ENCODE results near the gene VPS54.

VPS54 gene

GRCh38 chr2:63891488-63892030 is 127.7 kb downstream of the VPS54 start:
- H3K4me3 Mint-ChIP-seq = no peak overlapping the region
- H3K27ac Mint-ChIP-seq = no peak overlapping the region
- H3K36me3 Mint-ChIP-seq (ENCODE audit: low read depth) = peaks cover 50% of the 10 kb centered on the region
- no peaks in the 10 kb centered on the region for H3K4me1 Mint-ChIP-seq
- H3K27me3 Mint-ChIP-seq (ENCODE audit: low read depth, poor library complexity) = no peaks in the 10 kb centered on the region
- no peaks in the 10 kb centered on the region for H3K9me3 Mint-ChIP-seq
- no peak for TF ChIP-seq CTCF (IDR thresholded peaks at IDR 0.05)
- DNase-seq = no peak

- H3K27me3 Mint-ChIP-seq (ENCODE audit: low read depth, poor library complexity) = no peaks in the 10 kb centered on the region
- no peaks in the 10 kb centered on the region for H3K9me3 Mint-ChIP-seq
- no peaks in the 10 kb centered on the region for H3K4me1 Mint-ChIP-seq
- H3K36me3 Mint-ChIP-seq (ENCODE audit: low read depth) = peaks cover 46% of the 10 kb centered on the region
- H3K27ac Mint-ChIP-seq = no peak overlapping the region
- H3K4me3 Mint-ChIP-seq = no peak overlapping the region
- DNase-seq = no peak
- TF ChIP-seq CTCF (IDR thresholded peaks at IDR 0.05) = no peak
Observed at GRCh38 chr2:63890678-63891077, 128.6 kb downstream of the VPS54 start.

- DNase-seq = peak; percentile 50
- Mint-ChIP-seq H3K27me3 (ENCODE audit: low read depth, poor library complexity) (no peaks in the 10 kb centered on the region), H3K27ac (no peak overlapping the region), H3K4me1 (no peaks in the 10 kb centered on the region), H3K36me3 (ENCODE audit: low read depth) (peaks cover 38% of the 10 kb centered on the region), H3K9me3 (no peaks in the 10 kb centered on the region), H3K4me3 (no peak overlapping the region)
- peak; percentile 80 for TF ChIP-seq CTCF (IDR thresholded peaks at IDR 0.05)
Observed at GRCh38 chr2:63888490-63889402, 130.5 kb downstream of the VPS54 start.

- DNase-seq = no peak
- no peaks in the 10 kb centered on the region for H3K4me1 Mint-ChIP-seq
- peaks cover 36% of the 10 kb centered on the region for H3K36me3 Mint-ChIP-seq (ENCODE audit: low read depth)
- H3K27me3 Mint-ChIP-seq (ENCODE audit: low read depth, poor library complexity) = no peaks in the 10 kb centered on the region
- no peaks in the 10 kb centered on the region for H3K9me3 Mint-ChIP-seq
- no peak overlapping the region for H3K27ac Mint-ChIP-seq
- no peak for TF ChIP-seq CTCF (IDR thresholded peaks at IDR 0.05)
- H3K4me3 Mint-ChIP-seq = no peak overlapping the region
Observed at GRCh38 chr2:63888053-63888452, 131.2 kb downstream of the VPS54 start.

- TF ChIP-seq CTCF (IDR thresholded peaks at IDR 0.05) = no peak
- no peak overlapping the region for H3K27ac Mint-ChIP-seq
- H3K36me3 Mint-ChIP-seq (ENCODE audit: low read depth) = peaks cover 42% of the 10 kb centered on the region
- H3K4me3 Mint-ChIP-seq = no peak overlapping the region
- H3K9me3 Mint-ChIP-seq = no peaks in the 10 kb centered on the region
- no peaks in the 10 kb centered on the region for H3K4me1 Mint-ChIP-seq
- H3K27me3 Mint-ChIP-seq (ENCODE audit: low read depth, poor library complexity) = no peaks in the 10 kb centered on the region
- DNase-seq = no peak
Observed at GRCh38 chr2:63886445-63886844, 132.8 kb downstream of the VPS54 start.

Measured in nephron progenitor cell (in vitro differentiated cells).